Mucosa of gallbladder (tissue), 1 donor: ENCODE results near the gene DAPK3. TPM values are rescaled to one million over a fixed set of nuclear protein-coding genes. Genes with fewer than 3 reads are reported as not detected.

Experiments
- DNase-seq: peaks from one replicate; pipeline ENCODE4 v3.0.0-alpha.2; 2020; ENCODE audit warnings: low spot score
- total RNA-seq: library from RNA; stranded (reverse); gene quantifications from one replicate; pipeline ENCODE4 v1.2.1, GENCODE V29; 2021
- donor health status: DM: no; HTN: no; CAD: no.

The DAPK3 gene
- total RNA-seq, 1 donor from 2014 or later = 113 TPM

DNA sequence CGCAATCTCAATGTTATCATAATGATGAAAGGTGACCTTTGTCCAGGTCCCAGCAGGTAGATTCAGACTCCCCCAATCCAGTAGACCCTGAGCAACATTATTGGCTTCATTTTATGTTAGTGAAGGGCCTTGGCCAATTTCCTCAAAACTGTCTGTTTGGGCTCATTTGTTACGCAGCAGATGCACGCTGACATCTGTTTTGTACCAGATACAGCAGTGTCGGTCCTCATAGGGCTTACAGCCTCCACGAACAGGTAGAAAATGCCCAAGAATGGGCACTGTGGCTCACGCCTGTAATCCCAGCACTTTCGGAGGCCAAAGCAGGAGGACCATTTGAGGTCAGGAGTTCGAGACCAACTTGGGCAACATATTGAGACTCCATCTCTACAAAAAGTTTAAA, 51.1 kb downstream of the DAPK3 start:
- DNase-seq = no peak

DNA sequence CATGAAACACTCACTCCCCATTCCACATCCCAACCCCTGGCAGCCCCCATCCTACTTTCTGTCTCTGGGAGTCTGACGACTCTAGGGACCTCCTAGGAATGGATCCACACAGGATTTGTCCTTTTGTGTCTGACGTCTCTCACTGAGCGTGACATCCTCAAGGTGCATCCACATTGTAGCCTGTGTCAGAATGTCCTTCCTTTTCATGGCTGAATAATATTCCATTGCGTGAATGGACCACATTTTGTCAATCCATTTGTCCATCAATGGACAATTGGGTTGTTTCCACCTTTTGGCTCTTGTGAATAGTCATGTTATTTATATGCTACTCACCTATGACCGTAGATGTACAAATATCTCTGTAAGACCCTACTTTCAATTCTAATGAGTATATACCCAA, 54.9 kb downstream of the DAPK3 start:
- DNase-seq = no peak

DNA sequence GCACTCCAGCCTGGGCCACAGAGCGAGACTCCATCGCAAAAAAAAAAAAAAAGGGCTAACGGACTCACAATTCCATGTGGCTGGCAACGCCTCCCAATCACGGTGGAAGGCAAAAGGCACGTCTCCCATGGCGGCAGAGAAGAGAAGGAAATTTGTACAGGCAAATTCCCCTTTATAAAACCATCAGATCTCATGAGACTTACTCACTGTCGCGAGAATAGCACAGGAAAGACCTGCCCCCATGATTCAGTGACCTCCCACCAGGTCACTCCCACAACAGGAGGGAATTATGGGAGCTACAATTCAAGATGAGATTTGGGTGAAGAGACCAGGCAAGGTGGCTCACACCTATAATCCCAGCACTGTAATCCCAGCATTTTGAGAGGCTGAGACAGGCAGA, 56.7 kb downstream of the DAPK3 start:
- DNase-seq = no peak

DNA sequence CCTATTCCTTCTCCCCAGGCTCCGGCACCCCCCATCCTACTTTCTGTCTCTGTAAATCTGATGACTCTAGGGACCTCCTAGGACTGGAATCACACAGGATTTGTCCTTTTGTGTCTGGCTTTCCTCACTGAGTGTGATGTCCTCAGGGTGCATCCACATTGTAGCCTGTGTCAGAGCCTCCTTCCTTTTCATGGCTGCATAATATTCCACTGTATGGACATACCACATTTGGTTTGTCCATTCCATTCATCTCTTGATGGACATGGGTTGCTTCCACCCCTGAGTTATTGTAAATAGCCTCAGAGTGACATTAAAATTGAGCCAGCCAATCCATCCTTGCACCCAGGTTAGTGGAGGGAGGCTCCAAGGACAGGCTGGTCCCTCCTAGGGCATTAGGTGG, 60.8 kb downstream of the DAPK3 start:
- DNase-seq = no peak

Other genes with a start within 250 kb of the DAPK3 start
- 32.8 TPM for gene APBA3, start 209.4 kb downstream of the DAPK3 start, total RNA-seq
- gene MRPL54, start 208.4 kb downstream of the DAPK3 start, total RNA-seq = 57.5 TPM
- gene RAX2, start 198.9 kb downstream of the DAPK3 start, total RNA-seq = not detected
- 4.7 TPM for gene MATK, start 184.7 kb downstream of the DAPK3 start, total RNA-seq
- gene ZFR2, start 102.1 kb downstream of the DAPK3 start, total RNA-seq = 0.55 TPM
- gene ATCAY, start 90.4 kb downstream of the DAPK3 start, total RNA-seq = 0.63 TPM
- not detected for gene NMRK2, start 38.0 kb downstream of the DAPK3 start, total RNA-seq
- gene EEF2, start 14.4 kb upstream of the DAPK3 start, total RNA-seq = 2,245 TPM
- 31.9 TPM for gene PIAS4, start 36.6 kb upstream of the DAPK3 start, total RNA-seq
- 82.6 TPM for gene ZBTB7A, start 95.8 kb upstream of the DAPK3 start, total RNA-seq
- 139 TPM for gene MAP2K2, start 153.0 kb upstream of the DAPK3 start, total RNA-seq
- 0.55 TPM for gene CREB3L3, start 182.5 kb upstream of the DAPK3 start, total RNA-seq
- gene SIRT6, start 211.5 kb upstream of the DAPK3 start, total RNA-seq = 28.3 TPM
- gene ANKRD24, start 211.6 kb upstream of the DAPK3 start, total RNA-seq = 3.4 TPM